HG02970 (cell line): Measurements from ENCODE around the gene S100A4.
"Not testable (repeated sequence)": the region's sequence is repeated elsewhere in the genome, so short reads cannot be mapped to it uniquely, and the experiment has no call there.

Source experiments
- ATAC-seq: cut with Tn5 transposase; IDR thresholded peaks from one replicate; pipeline ENCODE4 v1.9.1; 2021; ENCODE audit warnings: mild to moderate bottlenecking, moderate library complexity, moderate number of reproducible peaks; ENCODE audit not compliant: unreplicated experiment, low FRiP score

S100A4 gene

GRCh38 chr1:153568367-153569099 lies 22.9 kb upstream of the S100A4 start:
- ATAC-seq, result no peak

- ATAC-seq, result no peak
Observed at GRCh38 chr1:153567621-153568366, 22.2 kb upstream of the S100A4 start.

GRCh38 chr1:153566414-153567371 lies 21.1 kb upstream of the S100A4 start:
- no peak for ATAC-seq

GRCh38 chr1:153565529-153566374 lies 20.1 kb upstream of the S100A4 start, which contains the start of gene S100A2:
Gene S100A2, minus strand, starts transcription at chr1:153565844. Its CDS starts 1,967 bp downstream, at chr1:153563877.
- no peak for ATAC-seq

GRCh38 chr1:153563991-153564390 lies 18.4 kb upstream of the S100A4 start:
- ATAC-seq, result no peak

GRCh38 chr1:153563483-153563901 lies 17.9 kb upstream of the S100A4 start:
- no peak for ATAC-seq

- not testable (repeated sequence) for ATAC-seq
Observed at GRCh38 chr1:153562021-153562420, 16.4 kb upstream of the S100A4 start.

- no peak for ATAC-seq
Observed at GRCh38 chr1:153561466-153561985, 15.9 kb upstream of the S100A4 start.

GRCh38 chr1:153560771-153561465 lies 15.3 kb upstream of the S100A4 start:
- no peak for ATAC-seq

GRCh38 chr1:153560241-153560640 lies 14.6 kb upstream of the S100A4 start:
- ATAC-seq, result no peak

GRCh38 chr1:153557877-153558276 lies 12.3 kb upstream of the S100A4 start:
- ATAC-seq, result no peak

GRCh38 chr1:153556348-153556747 lies 10.7 kb upstream of the S100A4 start:
- ATAC-seq, result no peak

GRCh38 chr1:153553830-153554541 lies 8.4 kb upstream of the S100A4 start:
- no peak for ATAC-seq

GRCh38 chr1:153553096-153553495 lies 7.5 kb upstream of the S100A4 start:
- no peak for ATAC-seq

GRCh38 chr1:153552335-153552734 lies 6.7 kb upstream of the S100A4 start:
- ATAC-seq, result no peak

GRCh38 chr1:153550827-153551500 lies 5.4 kb upstream of the S100A4 start:
- ATAC-seq, result no peak

- ATAC-seq, result no peak
Observed at GRCh38 chr1:153550398-153550758, 4.8 kb upstream of the S100A4 start.
